HepG2 (cell line): ENCODE measurements around the gene EP300.

Experiments
- ELF4 ChIP-seq: sonication (generic); formaldehyde crosslinking; IDR thresholded peaks from 2 replicates; pipeline ENCODE4 v1.5.0; 2020; ENCODE audit warnings: missing genetic modification reagents, mild to moderate bottlenecking, moderate library complexity, borderline replicate concordance
- EZH2 ChIP-seq: conservative IDR thresholded peaks from 2 replicates; pipeline ENCODE4 v1.6.1; 2012; ENCODE audit warnings: mild to moderate bottlenecking, low read depth, low read length, moderate library complexity
- IRF2 ChIP-seq: IDR thresholded peaks from 2 replicates; pipeline ENCODE4 v1.6.1; 2018; ENCODE audit warnings: missing genetic modification reagents, missing compliant biosample characterization
- ZHX1 ChIP-seq: sonication (generic); formaldehyde crosslinking; IDR thresholded peaks from 2 replicates; pipeline ENCODE4 v1.8.1; 2022; ENCODE audit warnings: low read depth, mild to moderate bottlenecking, missing genetic modification reagents

- TF ChIP-seq ZHX1 (CRISPR knock-in tag) = no peak
- no peak for TF ChIP-seq EZH2
- no peak for TF ChIP-seq IRF2
- TF ChIP-seq ELF4 (CRISPR knock-in tag) = no peak
Observed at GRCh38 chr22:41193829-41194228, 101.4 kb downstream of the EP300 start.
